Sciatic nerve (tissue), 2 donors: ENCODE data around the gene GLI1. TPM values are rescaled to one million over a fixed set of nuclear protein-coding genes. Genes with fewer than 3 reads are reported as not detected.
"Not testable (repeated sequence)": the region's sequence is repeated elsewhere in the genome, so short reads cannot be mapped to it uniquely, and the experiment has no call there.

Source experiments
- ATAC-seq: fragments of 200-7000 bp; cut with Tn5 transposase; one replicate; pipeline ENCODE4 v1.9.1; 2020; ENCODE audit warnings: mild to moderate bottlenecking, moderate library complexity
- DNase-seq: peaks from one replicate; pipeline ENCODE4 v3.0.0-alpha.2; 2020; ENCODE audit warnings: low spot score
- intact Hi-C: fragments of 100-400 bp; cut with DNase I; formaldehyde crosslinking; loops from one replicate; pipeline ENCODE4 v1.14.2; 2022
- total RNA-seq: library from RNA; stranded (reverse); fragmentation: NEBNext Ultra II Directional; extraction: Animal tissue kit (Norgen Biotek cat#: 25700); gene quantifications from one replicate; pipeline ENCODE4 v1.2.1, GENCODE V29; 2021
- donor health status: DM: no; HTN: no; CAD: no.
- donor health status: DM: no; HTN: no; CAD: no.

The GLI1 gene
- total RNA-seq, 1 donor from 2014 or later = 47.7 TPM

GRCh38 chr12:57487597-57488401 lies 28.2 kb downstream of the GLI1 start, which contains the start of gene MARS1:
Gene MARS1 (plus strand): TSS chr12:57488068. CDS start chr12:57488091, 23 bp downstream.
- intact Hi-C loops = loop anchor here (2.0 kb wide), 1 partner anchor 65 kb away; no protein-coding TSS in a partner anchor
- peak; percentile 94 for DNase-seq
- ATAC-seq = peak; percentile 99

GRCh38 chr12:57488402-57489156 lies 29.0 kb downstream of the GLI1 start:
- intact Hi-C loops = no loop called here
- no peak for ATAC-seq
- no peak for DNase-seq

- intact Hi-C loops = no loop called here
- DNase-seq = no peak
- no peak for ATAC-seq
These were observed 29.6 kb downstream of the GLI1 start for GRCh38 chr12:57489157-57489641.

- intact Hi-C loops = no loop called here
- ATAC-seq (no peak), DNase-seq (no peak)
These were observed 30.5 kb downstream of the GLI1 start for GRCh38 chr12:57490126-57490525.

- ATAC-seq (no peak), DNase-seq (no peak)
- intact Hi-C loops = no loop called here
These were observed 32.1 kb downstream of the GLI1 start for GRCh38 chr12:57491393-57492280.

GRCh38 chr12:57495051-57495701 lies 35.6 kb downstream of the GLI1 start:
- intact Hi-C loops = not testable (repeated sequence)

GRCh38 chr12:57496822-57497221 lies 37.2 kb downstream of the GLI1 start:
- intact Hi-C loops = no loop called here
- no peak for ATAC-seq

More at GRCh38 chr12:57495051-57495701, 35.6 kb downstream of the GLI1 start:
- DNase-seq, ATAC-seq: not testable (repeated sequence)

GRCh38 chr12:57497223-57498131 lies 37.9 kb downstream of the GLI1 start:
- no peak for DNase-seq
- intact Hi-C loops = no loop called here
- no peak for ATAC-seq

More at GRCh38 chr12:57496822-57497221, 37.2 kb downstream of the GLI1 start:
- DNase-seq = no peak

- ATAC-seq (no peak), DNase-seq (no peak)
- intact Hi-C loops = no loop called here
These were observed 38.5 kb downstream of the GLI1 start for GRCh38 chr12:57498132-57498502.

GRCh38 chr12:57498571-57498970 lies 39.0 kb downstream of the GLI1 start:
- DNase-seq (no peak), ATAC-seq (no peak)
- intact Hi-C loops = no loop called here

GRCh38 chr12:57500213-57500612 lies 40.6 kb downstream of the GLI1 start:
- intact Hi-C loops = no loop called here
- DNase-seq = no peak
- ATAC-seq = no peak

- intact Hi-C loops, DNase-seq, ATAC-seq: not testable (repeated sequence)
These were observed 42.9 kb downstream of the GLI1 start for GRCh38 chr12:57502311-57502969.

GRCh38 chr12:57506541-57506940 lies 47.0 kb downstream of the GLI1 start:
- ATAC-seq, intact Hi-C loops, DNase-seq: not testable (repeated sequence)

GRCh38 chr12:57507796-57508195 lies 48.2 kb downstream of the GLI1 start:
- intact Hi-C loops, ATAC-seq, DNase-seq: not testable (repeated sequence)

GRCh38 chr12:57511161-57511560 lies 51.6 kb downstream of the GLI1 start:
- ATAC-seq = no peak
- intact Hi-C loops = no loop called here

GRCh38 chr12:57511588-57512325 lies 52.2 kb downstream of the GLI1 start:
- ATAC-seq (no peak), DNase-seq (no peak)
- intact Hi-C loops = no loop called here

More at GRCh38 chr12:57511161-57511560, 51.6 kb downstream of the GLI1 start:
- no peak for DNase-seq
